ENCODE data around the gene COMT.

Gene COMT

GRCh38 chr22:20002128-20002527 lies 60.6 kb downstream of the COMT start:
- H3K4me3 ChIP-seq (ENCODE audit: extremely low read depth, insufficient read depth, low read length, poor library complexity, severe bottlenecking) = no peak overlapping the region
- peaks cover 18% of the 10 kb centered on the region for H3K9me3 ChIP-seq (ENCODE audit: control insufficient read depth, low read length)
- no peaks in the 10 kb centered on the region for H3K36me3 ChIP-seq (ENCODE audit: control insufficient read depth, insufficient read depth, low read length)
- 80 to 81% methylated on average over 5 of the region's 9 CpGs for WGBS, 2 experiments (ENCODE audit: insufficient coverage in 2 of 2)
- H3K27ac ChIP-seq (ENCODE audit: low read depth, low read length, severe bottlenecking) = peak overlapping the region; percentile 49
- H3K4me1 ChIP-seq (ENCODE audit: control insufficient read depth, insufficient read depth, low read length, poor library complexity, severe bottlenecking) = peaks cover 22% of the 10 kb centered on the region

GRCh38 chr22:20002636-20003035 lies 61.1 kb downstream of the COMT start:
- H3K27ac ChIP-seq (ENCODE audit: low read depth, low read length, severe bottlenecking) = peak overlapping the region; percentile 49
- H3K4me1 ChIP-seq (ENCODE audit: control insufficient read depth, insufficient read depth, low read length, poor library complexity, severe bottlenecking) = peaks cover 22% of the 10 kb centered on the region

GRCh38 chr22:20003304-20003703 lies 61.7 kb downstream of the COMT start:
- Histone ChIP-seq H3K9me3 (ENCODE audit: control insufficient read depth, low read length) (peaks cover 18% of the 10 kb centered on the region), H3K4me3 (ENCODE audit: extremely low read depth, insufficient read depth, low read length, poor library complexity, severe bottlenecking) (no peak overlapping the region), H3K4me1 (ENCODE audit: control insufficient read depth, insufficient read depth, low read length, poor library complexity, severe bottlenecking) (peaks cover 15% of the 10 kb centered on the region), H3K27ac (ENCODE audit: low read depth, low read length, severe bottlenecking) (no peak overlapping the region), H3K36me3 (ENCODE audit: control insufficient read depth, insufficient read depth, low read length) (no peaks in the 10 kb centered on the region)
- no CpG with 5 or more reads among the region's 1 CpG for WGBS, 2 experiments (ENCODE audit: insufficient coverage in 2 of 2)

More at GRCh38 chr22:20002636-20003035, 61.1 kb downstream of the COMT start:
- WGBS, 2 experiments (ENCODE audit: insufficient coverage in 2 of 2) = 100% methylated on average over 2 of the region's 2 CpGs
- Histone ChIP-seq H3K36me3 (ENCODE audit: control insufficient read depth, insufficient read depth, low read length) (no peaks in the 10 kb centered on the region), H3K4me3 (ENCODE audit: extremely low read depth, insufficient read depth, low read length, poor library complexity, severe bottlenecking) (no peak overlapping the region), H3K9me3 (ENCODE audit: control insufficient read depth, low read length) (peaks cover 18% of the 10 kb centered on the region)

GRCh38 chr22:20004464-20004863 lies 62.9 kb downstream of the COMT start:
- H3K27ac ChIP-seq (ENCODE audit: low read depth, low read length, severe bottlenecking) = no peak overlapping the region
- peaks cover 18% of the 10 kb centered on the region for H3K9me3 ChIP-seq (ENCODE audit: control insufficient read depth, low read length)
- WGBS, 2 experiments (ENCODE audit: insufficient coverage in 2 of 2) = 60% methylated on average over 1 of the region's 3 CpGs; no CpG with 5 or more reads in 1 of the 2 experiments
- peaks cover 5% of the 10 kb centered on the region for H3K4me1 ChIP-seq (ENCODE audit: control insufficient read depth, insufficient read depth, low read length, poor library complexity, severe bottlenecking)
- H3K4me3 ChIP-seq (ENCODE audit: extremely low read depth, insufficient read depth, low read length, poor library complexity, severe bottlenecking) = no peak overlapping the region
- no peaks in the 10 kb centered on the region for H3K36me3 ChIP-seq (ENCODE audit: control insufficient read depth, insufficient read depth, low read length)

- no peak overlapping the region for H3K27ac ChIP-seq (ENCODE audit: low read depth, low read length, severe bottlenecking)
- H3K4me3 ChIP-seq (ENCODE audit: extremely low read depth, insufficient read depth, low read length, poor library complexity, severe bottlenecking) = no peak overlapping the region
- no peaks in the 10 kb centered on the region for H3K36me3 ChIP-seq (ENCODE audit: control insufficient read depth, insufficient read depth, low read length)
- WGBS, 2 experiments (ENCODE audit: insufficient coverage in 2 of 2) = 91 to 92% methylated on average over 6 to 11 of the region's 11 CpGs
- peaks cover 14% of the 10 kb centered on the region for H3K9me3 ChIP-seq (ENCODE audit: control insufficient read depth, low read length)
- H3K4me1 ChIP-seq (ENCODE audit: control insufficient read depth, insufficient read depth, low read length, poor library complexity, severe bottlenecking) = no peaks in the 10 kb centered on the region
Observed at GRCh38 chr22:20008221-20008995, 66.8 kb downstream of the COMT start.

- H3K4me3 ChIP-seq (ENCODE audit: extremely low read depth, insufficient read depth, low read length, poor library complexity, severe bottlenecking) = no peak overlapping the region
- H3K27ac ChIP-seq (ENCODE audit: low read depth, low read length, severe bottlenecking) = no peak overlapping the region
- H3K9me3 ChIP-seq (ENCODE audit: control insufficient read depth, low read length) = peaks cover 9% of the 10 kb centered on the region
- WGBS, 2 experiments (ENCODE audit: insufficient coverage in 2 of 2) = 83 to 94% methylated on average over 9 of the region's 9 CpGs
- no peaks in the 10 kb centered on the region for H3K4me1 ChIP-seq (ENCODE audit: control insufficient read depth, insufficient read depth, low read length, poor library complexity, severe bottlenecking)
- H3K36me3 ChIP-seq (ENCODE audit: control insufficient read depth, insufficient read depth, low read length) = no peaks in the 10 kb centered on the region
Observed at GRCh38 chr22:20009018-20009491, 67.5 kb downstream of the COMT start.

- Histone ChIP-seq H3K4me3 (ENCODE audit: extremely low read depth, insufficient read depth, low read length, poor library complexity, severe bottlenecking) (no peak overlapping the region), H3K9me3 (ENCODE audit: control insufficient read depth, low read length) (peaks cover 2% of the 10 kb centered on the region), H3K36me3 (ENCODE audit: control insufficient read depth, insufficient read depth, low read length) (no peaks in the 10 kb centered on the region), H3K4me1 (ENCODE audit: control insufficient read depth, insufficient read depth, low read length, poor library complexity, severe bottlenecking) (no peaks in the 10 kb centered on the region), H3K27ac (ENCODE audit: low read depth, low read length, severe bottlenecking) (no peak overlapping the region)
- WGBS, 2 experiments (ENCODE audit: insufficient coverage in 2 of 2) = 96 to 98% methylated on average over 8 of the region's 8 CpGs
Observed at GRCh38 chr22:20009582-20010306, 68.2 kb downstream of the COMT start.

GRCh38 chr22:20010307-20011122 lies 68.9 kb downstream of the COMT start:
- WGBS, 2 experiments (ENCODE audit: insufficient coverage in 2 of 2) = 81 to 88% methylated on average over 9 to 13 of the region's 14 CpGs
- Histone ChIP-seq H3K4me3 (ENCODE audit: extremely low read depth, insufficient read depth, low read length, poor library complexity, severe bottlenecking) (no peak overlapping the region), H3K9me3 (ENCODE audit: control insufficient read depth, low read length) (no peaks in the 10 kb centered on the region), H3K27ac (ENCODE audit: low read depth, low read length, severe bottlenecking) (no peak overlapping the region), H3K36me3 (ENCODE audit: control insufficient read depth, insufficient read depth, low read length) (no peaks in the 10 kb centered on the region), H3K4me1 (ENCODE audit: control insufficient read depth, insufficient read depth, low read length, poor library complexity, severe bottlenecking) (no peaks in the 10 kb centered on the region)

GRCh38 chr22:20011123-20011992 lies 69.8 kb downstream of the COMT start:
- H3K4me3 ChIP-seq (ENCODE audit: extremely low read depth, insufficient read depth, low read length, poor library complexity, severe bottlenecking) = no peak overlapping the region
- H3K36me3 ChIP-seq (ENCODE audit: control insufficient read depth, insufficient read depth, low read length) = no peaks in the 10 kb centered on the region
- WGBS, 2 experiments (ENCODE audit: insufficient coverage in 2 of 2) = 87 to 93% methylated on average over 16 to 20 of the region's 20 CpGs
- H3K4me1 ChIP-seq (ENCODE audit: control insufficient read depth, insufficient read depth, low read length, poor library complexity, severe bottlenecking) = no peaks in the 10 kb centered on the region
- no peaks in the 10 kb centered on the region for H3K9me3 ChIP-seq (ENCODE audit: control insufficient read depth, low read length)
- H3K27ac ChIP-seq (ENCODE audit: low read depth, low read length, severe bottlenecking) = no peak overlapping the region
